ENCODE results near the gene ADAMTS18. TPM values are rescaled to one million over a fixed set of nuclear protein-coding genes. Genes with fewer than 3 reads are reported as not detected.

Gene ADAMTS18
- total and polyA plus RNA-seq, 2 of the 8 experiments (the other 6 are each of a cell fraction or from before 2014, with no cell fraction given) = 0.05 to 0.19 TPM

DNA sequence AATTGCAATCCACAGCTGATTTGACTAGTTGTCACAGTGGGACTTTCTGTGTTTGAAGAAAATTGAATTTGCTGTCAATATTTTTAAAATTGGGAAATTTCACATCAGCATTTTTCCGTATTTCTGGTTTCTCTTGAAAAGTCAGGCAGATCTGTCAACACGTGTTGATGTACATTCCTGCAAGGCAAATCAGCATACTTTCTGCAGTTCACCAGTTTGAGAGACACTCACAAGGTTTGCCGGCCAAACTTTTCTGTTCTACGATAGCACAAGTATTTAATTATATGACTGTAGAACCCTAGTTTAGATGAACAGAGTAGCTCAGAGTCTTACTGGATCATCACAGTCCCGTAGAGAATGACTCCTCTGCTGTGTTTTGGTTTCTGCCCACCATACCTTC is 102.0 kb downstream of the ADAMTS18 start:
- H4K91ac ChIP-seq (replicated peaks; ENCODE audit: insufficient read length, low read length) = no peak overlapping the region
- H2BK12ac ChIP-seq (ENCODE audit: low read depth, low read length) = no peak overlapping the region
- no peak overlapping the region for H3K27ac ChIP-seq (ENCODE audit: low read depth, low read length)
- no peak overlapping the region for H3K14ac ChIP-seq (ENCODE audit: insufficient read length)
- H4K20me1 ChIP-seq (replicated peaks in 1 of 2; ENCODE audit: control insufficient read depth in 1 of 2, insufficient read depth in 2 of 2, low read length in 2 of 2) = no peaks in the 10 kb centered on the region
- H3K56ac ChIP-seq (replicated peaks; ENCODE audit: insufficient read length, low read depth, low read length) = no peak overlapping the region
- no peaks in the 10 kb centered on the region for H3K27me3 ChIP-seq (replicated peaks in 1 of 4; ENCODE audit: control insufficient read depth in 3 of 4, extremely low read depth in 1 of 4, insufficient read depth in 3 of 4, low read length in 3 of 4)
- ChIA-PET CTCF (ENCODE audit: partially characterized antibody) (interaction anchor here (0.8 kb wide), 1 partner anchor 8 kb away, joined by 3 read pairs; no protein-coding TSS in a partner anchor), POLR2A (ENCODE audit: partially characterized antibody) (no interaction called here)
- H3K23me2 ChIP-seq (ENCODE audit: low read depth, low read length) = 0 out of 2 replicates have a peak, but pooled peaks cover 2% of the 10 kb centered on the region
- H2BK5ac ChIP-seq (ENCODE audit: low read depth, low read length) = no peak overlapping the region
- FAIRE-seq (no peak), DNase-seq (ENCODE audit: low read depth in 1 of 2, low spot score in 2 of 2) (no peak)
- H3K9ac ChIP-seq (replicated peaks in 1 of 4; ENCODE audit: extremely low read depth in 1 of 4, low read depth in 3 of 4, low read length in 3 of 4) = no peak overlapping the region
- TF ChIP-seq CBX5 (IDR thresholded peaks at IDR 0.05; ENCODE audit: low read depth, low read length) = no peak
- TF ChIP-seq BACH1 (IDR thresholded peaks at IDR 0.05; ENCODE audit: low read length) = no peak
- no peak for TF ChIP-seq POLR2AphosphoS5 (IDR thresholded peaks at IDR 0.05; ENCODE audit: low read depth, low read length)
- no peak for TF ChIP-seq NANOG (IDR thresholded peaks at IDR 0.05; ENCODE audit: insufficient read depth, low read depth, low read length, poor library complexity, severe bottlenecking)
- no peak for TF ChIP-seq SP2 (IDR thresholded peaks at IDR 0.05; ENCODE audit: low read length)
- TF ChIP-seq SIN3A (conservative IDR thresholded peaks at IDR 0.05 in 1 of 2, IDR thresholded peaks at IDR 0.05 in 1 of 2; ENCODE audit: low read depth in 1 of 2, low read length in 2 of 2) = no peak
- no peak for TF ChIP-seq ZNF274 (IDR thresholded peaks at IDR 0.05; ENCODE audit: borderline replicate concordance, extremely low read depth, low read length)
- no peak for TF ChIP-seq JUND (IDR thresholded peaks at IDR 0.05; ENCODE audit: low read length)
- TF ChIP-seq TCF12 (IDR thresholded peaks at IDR 0.05; ENCODE audit: low read depth, low read length) = no peak
- no peaks in the 10 kb centered on the region for H3K79me1 ChIP-seq (ENCODE audit: low read depth, low read length)
- H4K5ac ChIP-seq (ENCODE audit: insufficient read length, low read depth, low read length) = no peak overlapping the region
- 89% methylated on average over 5 of the region's 5 CpGs; no CpG with 5 or more reads in 1 of the 2 experiments for WGBS, 2 experiments (ENCODE audit: extremely low coverage in 1 of 2, insufficient coverage in 1 of 2, insufficient read length in 1 of 2, insufficient replicate concordance in 2 of 2, low coverage in 1 of 2, low lambda C conversion rate in 2 of 2, missing lambda C conversion rate in 1 of 2)
- no peak overlapping the region for H2AFZ ChIP-seq (ENCODE audit: low read length)
- no peak overlapping the region for H2BK20ac ChIP-seq (ENCODE audit: low read length)
- no peak overlapping the region for H4K8ac ChIP-seq (ENCODE audit: extremely low read depth, insufficient read depth, low read length)
- H2BK15ac ChIP-seq (ENCODE audit: low read length) = no peak overlapping the region
- H3K79me2 ChIP-seq (ENCODE audit: control insufficient read depth in 1 of 2, insufficient read depth in 2 of 2, low read length in 2 of 2) = no peaks in the 10 kb centered on the region
- no peak overlapping the region for H3K4me2 ChIP-seq (ENCODE audit: insufficient read depth in 1 of 2, low read depth in 2 of 2, low read length in 2 of 2)
- peaks cover 0 to 18% (median 16%) of the 10 kb centered on the region in 4 experiments; a peak in 5 of 7 replicates for H3K4me1 ChIP-seq (replicated peaks in 1 of 4; ENCODE audit: control insufficient read depth in 3 of 4, insufficient read depth in 4 of 4, low read length in 3 of 4)
- H3K36me3 ChIP-seq (ENCODE audit: control insufficient read depth in 2 of 4, insufficient read depth in 4 of 4, low read length in 3 of 4) = no peaks in the 10 kb centered on the region
- H3K23ac ChIP-seq (ENCODE audit: insufficient read length) = no peak overlapping the region
- no peak overlapping the region for H2BK120ac ChIP-seq (replicated peaks; ENCODE audit: low read depth, low read length)
- H3K4me3 ChIP-seq (ENCODE audit: extremely low read depth in 1 of 4, insufficient read depth in 2 of 4, low read depth in 3 of 4, low read length in 4 of 4) = no peak overlapping the region
- no peak overlapping the region for H3K18ac ChIP-seq (ENCODE audit: extremely low read depth, low read length)
- no peak overlapping the region for H2AK5ac ChIP-seq (ENCODE audit: low read depth, low read length)
- H3K4ac ChIP-seq (replicated peaks; ENCODE audit: insufficient read length, low read depth, low read length) = no peak overlapping the region
- H3K9me3 ChIP-seq (ENCODE audit: insufficient read depth in 2 of 2, low read depth in 1 of 2, low read length in 1 of 2) = no peaks in the 10 kb centered on the region

All from H1 (cell line).